ENCODE results near the gene CLCN5. TPM values are rescaled to one million over a fixed set of nuclear protein-coding genes. Genes with fewer than 3 reads are reported as not detected.

The CLCN5 gene
- total RNA-seq, 6 experiments from 2014 or later: 9.7 to 26.5 (median 14.0) TPM

DNA sequence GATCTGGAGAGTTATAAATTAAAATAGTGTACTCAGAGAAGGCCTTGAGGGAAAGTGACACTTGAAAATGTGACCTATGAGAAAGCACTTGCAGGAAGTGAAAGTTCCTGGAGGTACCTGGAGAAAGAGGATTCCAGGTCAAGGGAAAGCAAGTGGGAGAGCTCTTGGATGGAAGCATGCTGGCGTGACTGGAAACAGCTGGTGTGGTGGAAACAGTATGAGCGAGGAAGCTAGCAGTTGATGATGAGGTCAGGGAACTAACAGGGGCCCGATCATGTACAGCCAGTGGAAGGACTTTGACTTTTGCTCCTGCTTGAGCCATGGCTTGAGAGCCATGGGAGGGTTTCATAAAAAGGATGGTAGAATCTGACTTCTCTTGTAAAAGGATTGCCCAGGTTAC is 9.5 kb upstream of the CLCN5 start:
- intact Hi-C loops (cut with DNase I): no loop called here
- WGBS (ENCODE audit: insufficient coverage, low coverage, low lambda C conversion rate, missing lambda C conversion rate): 79% methylated on average over 3 of the region's 3 CpGs
- TF ChIP-seq CTCF (IDR thresholded peaks at IDR 0.05) (no peak), POLR2A (IDR thresholded peaks at IDR 0.05) (no peak)

DNA sequence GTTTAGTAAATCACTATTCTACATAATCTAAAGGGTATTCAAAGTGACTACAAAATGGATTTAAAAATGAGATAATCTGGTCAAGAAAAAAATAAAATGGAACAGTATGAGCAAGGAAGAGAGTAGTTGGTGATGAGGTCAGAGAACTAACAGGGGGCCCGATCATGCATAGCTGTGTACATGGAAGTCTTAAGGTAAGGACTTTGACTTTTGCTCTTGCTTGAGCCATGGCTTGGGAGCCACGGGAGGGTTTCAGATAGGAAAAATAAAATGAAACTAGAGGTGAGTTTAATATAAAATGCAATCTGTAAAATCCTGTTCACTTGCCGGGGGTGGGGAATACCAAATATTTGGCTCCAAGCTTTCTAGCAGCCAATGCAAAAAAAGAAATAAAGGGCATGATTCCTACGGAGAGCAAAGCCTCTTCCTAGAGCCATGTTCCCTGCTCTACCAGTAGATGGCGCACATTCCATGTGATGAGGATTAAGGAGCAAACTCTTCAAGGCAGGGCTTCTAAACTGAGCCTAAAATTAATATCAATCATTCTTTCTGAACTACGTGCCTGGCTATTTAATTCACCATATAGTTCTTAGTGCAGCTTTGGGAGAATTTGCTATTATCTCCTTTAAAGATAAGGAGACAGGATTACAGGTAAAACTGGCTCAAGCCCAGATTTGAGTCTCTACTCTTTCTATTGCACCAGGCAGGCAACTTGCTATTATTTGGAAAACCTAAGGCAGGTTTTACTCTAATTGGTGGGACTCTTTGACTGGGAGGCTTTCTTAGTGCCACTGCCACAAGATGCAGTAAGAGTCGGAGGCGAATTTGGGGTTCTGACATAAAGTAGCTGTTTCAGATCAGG is 6.8 kb upstream of the CLCN5 start:
- WGBS (ENCODE audit: insufficient coverage, low coverage, low lambda C conversion rate, missing lambda C conversion rate): 17% methylated on average over 8 of the region's 8 CpGs
- Histone ChIP-seq H3K27ac (no peak overlapping the region), H3K27me3 (no peaks in the 10 kb centered on the region), H3K4me3 (no peak overlapping the region), H3K4me1 (peaks cover 0 to 6% (median 0%) of the 10 kb centered on the region in 4 donors), H3K36me3 (no peaks in the 10 kb centered on the region), H3K9me3 (no peaks in the 10 kb centered on the region)
- ATAC-seq: peak; percentile 80 to 89 (median 87)
- peak; percentile 83 to 92 (median 91) for TF ChIP-seq CTCF (IDR thresholded peaks at IDR 0.05)
- TF ChIP-seq POLR2A (IDR thresholded peaks at IDR 0.05): no peak
- intact Hi-C loops (cut with DNase I): no loop called here
- peak in 1 of 3 donors; percentile 45 for DNase-seq

More for the DNA sequence above, 9.5 kb upstream of the CLCN5 start:
- ATAC-seq (no peak), DNase-seq (no peak)
- no peaks in the 10 kb centered on the region for H3K27me3 ChIP-seq
- H3K27ac ChIP-seq: no peak overlapping the region
- no peaks in the 10 kb centered on the region for H3K36me3 ChIP-seq
- no peak overlapping the region for H3K4me3 ChIP-seq
- H3K9me3 ChIP-seq: no peaks in the 10 kb centered on the region
- H3K4me1 ChIP-seq: no peaks in the 10 kb centered on the region

GRCh38 chrX:49919617-49920016 is 2.8 kb upstream of the CLCN5 start:
- DNase-seq (peak in 2 of 3 donors; percentile 28 to 53), ATAC-seq (peak; percentile 9 to 27 (median 12))
- 7% methylated on average over 8 of the region's 8 CpGs for WGBS (ENCODE audit: insufficient coverage, low coverage, low lambda C conversion rate, missing lambda C conversion rate)
- no peak overlapping the region for H3K27ac ChIP-seq
- H3K4me3 ChIP-seq: no peak overlapping the region
- peak; percentile 64 to 78 (median 74) for TF ChIP-seq CTCF (IDR thresholded peaks at IDR 0.05)
- TF ChIP-seq POLR2A (IDR thresholded peaks at IDR 0.05): no peak
- H3K36me3 ChIP-seq: no peaks in the 10 kb centered on the region
- intact Hi-C loops (cut with DNase I): no loop called here
- H3K4me1 ChIP-seq: peaks cover 0 to 6% (median 0%) of the 10 kb centered on the region in 4 donors
- no peaks in the 10 kb centered on the region for H3K9me3 ChIP-seq
- no peaks in the 10 kb centered on the region for H3K27me3 ChIP-seq

- DNase-seq: no peak
- WGBS (ENCODE audit: insufficient coverage, low coverage, low lambda C conversion rate, missing lambda C conversion rate): 25% methylated on average over 2 of the region's 2 CpGs
- TF ChIP-seq CTCF (IDR thresholded peaks at IDR 0.05) (no peak), POLR2A (IDR thresholded peaks at IDR 0.05) (no peak)
Measured at GRCh38 chrX:49921109-49921508, 1.3 kb upstream of the CLCN5 start.

More at GRCh38 chrX:49921109-49921508, 1.3 kb upstream of the CLCN5 start:
- no peaks in the 10 kb centered on the region for H3K36me3 ChIP-seq
- intact Hi-C loops (cut with DNase I): no loop called here
- H3K4me3 ChIP-seq: no peak overlapping the region
- no peaks in the 10 kb centered on the region for H3K9me3 ChIP-seq
- no peaks in the 10 kb centered on the region for H3K27me3 ChIP-seq
- no peak overlapping the region for H3K27ac ChIP-seq
- H3K4me1 ChIP-seq: peaks cover 0 to 6% (median 0%) of the 10 kb centered on the region in 4 donors
- no peak for ATAC-seq

Data from right lobe of liver (tissue), 6 donors.